Measurements from ENCODE around the gene MAP2.

DNA sequence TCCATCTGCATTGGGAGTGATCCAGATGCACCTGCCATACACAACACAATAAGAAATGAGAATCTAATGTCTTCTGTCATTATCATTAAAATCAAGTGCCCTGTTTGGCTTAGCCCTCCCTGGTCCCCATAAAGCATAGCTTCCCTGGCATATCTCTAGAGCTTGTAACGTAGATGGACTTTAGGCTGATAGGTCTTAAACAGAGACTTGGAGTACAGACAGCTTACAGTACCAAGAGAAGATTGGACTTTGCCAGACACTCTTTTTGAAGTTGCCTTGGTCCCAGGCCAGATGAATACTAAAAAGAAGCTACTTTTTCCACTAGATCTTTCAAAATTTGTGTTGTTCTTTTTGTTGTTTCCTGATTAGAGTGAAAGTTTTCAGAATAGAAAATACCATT lies 261.5 kb downstream of the MAP2 start:
- TF ChIP-seq BHLHE40 (IDR thresholded peaks at IDR 0.05; ENCODE audit: borderline replicate concordance) (no peak), FOXM1 (IDR thresholded peaks at IDR 0.05; ENCODE audit: borderline replicate concordance) (no peak), HDGF (IDR thresholded peaks at IDR 0.05; ENCODE audit: borderline replicate concordance) (no peak)
